GM12872 (cell line): Measurements from ENCODE around the gene ZNF555.

Experiments
- TF ChIP-seq, protein P1 (sequence below): IDR thresholded peaks from 3 replicates; pipeline ENCODE4 v1.5.1; 2011; ENCODE audit warnings: low read depth, mild to moderate bottlenecking, low read length, moderate library complexity; ENCODE audit not compliant: insufficient read depth

ZNF555 gene

DNA sequence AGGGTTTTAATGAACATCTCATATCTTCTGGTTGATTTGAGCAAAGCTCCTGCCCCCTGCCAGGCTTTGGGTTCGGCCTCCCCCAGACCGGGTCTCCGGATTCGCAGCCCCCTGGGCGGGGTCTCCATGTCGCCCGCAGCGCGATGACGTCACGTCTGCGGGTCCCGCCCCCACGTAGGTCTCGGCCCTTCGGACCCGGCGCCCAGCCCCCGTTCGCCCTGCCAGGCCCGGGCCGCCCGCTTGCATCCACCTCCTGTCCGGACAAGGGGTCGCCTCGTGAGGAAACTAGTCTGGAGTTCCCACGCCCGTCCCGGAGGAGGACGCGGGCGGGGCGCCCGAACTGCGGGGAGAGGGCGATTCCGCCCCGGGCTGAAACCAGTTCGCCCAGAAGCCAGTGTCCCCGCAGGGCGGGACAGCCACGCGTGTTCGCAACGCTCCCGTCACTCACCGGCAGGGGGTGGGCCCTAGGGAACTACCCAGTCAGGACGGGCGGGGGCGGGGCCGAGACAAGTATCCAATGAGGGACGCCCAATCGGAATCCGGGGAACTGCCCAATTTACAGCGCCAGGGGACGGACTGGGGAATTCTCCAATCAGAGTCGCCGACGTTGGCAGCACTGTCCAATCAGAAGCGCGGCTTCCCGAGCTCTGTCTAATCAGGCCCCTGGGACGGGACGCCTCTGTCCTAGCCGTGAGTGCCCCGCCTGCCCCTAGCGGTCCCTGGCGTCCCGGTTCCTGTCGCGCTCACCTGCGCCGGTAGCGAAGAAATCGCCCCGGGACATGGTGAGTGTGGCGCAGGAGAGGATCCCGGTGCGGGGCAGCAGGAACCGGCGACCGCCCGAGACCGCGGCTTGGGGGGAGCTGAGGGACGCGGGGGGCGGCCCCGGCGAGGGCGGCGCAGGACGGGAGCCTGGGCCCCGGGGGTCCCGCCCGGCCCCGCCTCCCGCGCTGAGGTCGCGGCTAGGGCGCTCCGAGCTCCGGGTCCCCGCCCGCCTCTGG lies at the start of gene ZNF555:
Gene ZNF555 (plus strand): TSS at position 682 of the 998 bp plus-strand sequence. CDS start 98 bp downstream, at position 780.
- TF ChIP-seq, protein P1, sequence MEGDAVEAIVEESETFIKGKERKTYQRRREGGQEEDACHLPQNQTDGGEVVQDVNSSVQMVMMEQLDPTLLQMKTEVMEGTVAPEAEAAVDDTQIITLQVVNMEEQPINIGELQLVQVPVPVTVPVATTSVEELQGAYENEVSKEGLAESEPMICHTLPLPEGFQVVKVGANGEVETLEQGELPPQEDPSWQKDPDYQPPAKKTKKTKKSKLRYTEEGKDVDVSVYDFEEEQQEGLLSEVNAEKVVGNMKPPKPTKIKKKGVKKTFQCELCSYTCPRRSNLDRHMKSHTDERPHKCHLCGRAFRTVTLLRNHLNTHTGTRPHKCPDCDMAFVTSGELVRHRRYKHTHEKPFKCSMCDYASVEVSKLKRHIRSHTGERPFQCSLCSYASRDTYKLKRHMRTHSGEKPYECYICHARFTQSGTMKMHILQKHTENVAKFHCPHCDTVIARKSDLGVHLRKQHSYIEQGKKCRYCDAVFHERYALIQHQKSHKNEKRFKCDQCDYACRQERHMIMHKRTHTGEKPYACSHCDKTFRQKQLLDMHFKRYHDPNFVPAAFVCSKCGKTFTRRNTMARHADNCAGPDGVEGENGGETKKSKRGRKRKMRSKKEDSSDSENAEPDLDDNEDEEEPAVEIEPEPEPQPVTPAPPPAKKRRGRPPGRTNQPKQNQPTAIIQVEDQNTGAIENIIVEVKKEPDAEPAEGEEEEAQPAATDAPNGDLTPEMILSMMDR, result peak; percentile 55

DNA sequence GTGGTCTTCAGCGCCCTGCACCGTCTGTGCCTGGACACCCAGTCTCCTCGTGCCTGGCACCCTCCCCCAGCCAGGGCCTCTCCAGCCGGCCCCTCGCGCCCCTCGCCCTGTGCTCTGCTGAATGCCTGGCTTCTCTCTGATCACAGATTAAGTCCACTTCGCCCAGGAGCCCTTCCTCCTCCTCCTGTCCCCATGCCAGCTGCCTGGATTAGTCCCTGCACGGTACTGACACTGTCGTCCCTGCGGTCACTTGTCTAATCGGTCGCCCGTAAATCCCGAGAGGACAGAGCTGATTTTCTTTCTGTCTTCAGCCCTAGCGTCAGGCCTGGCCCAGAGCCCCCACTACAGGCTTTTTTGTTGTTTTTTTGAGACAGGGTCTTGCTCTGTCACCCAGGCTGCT lies 49.4 kb upstream of the ZNF555 start:
- TF ChIP-seq, protein P1, result no peak

DNA sequence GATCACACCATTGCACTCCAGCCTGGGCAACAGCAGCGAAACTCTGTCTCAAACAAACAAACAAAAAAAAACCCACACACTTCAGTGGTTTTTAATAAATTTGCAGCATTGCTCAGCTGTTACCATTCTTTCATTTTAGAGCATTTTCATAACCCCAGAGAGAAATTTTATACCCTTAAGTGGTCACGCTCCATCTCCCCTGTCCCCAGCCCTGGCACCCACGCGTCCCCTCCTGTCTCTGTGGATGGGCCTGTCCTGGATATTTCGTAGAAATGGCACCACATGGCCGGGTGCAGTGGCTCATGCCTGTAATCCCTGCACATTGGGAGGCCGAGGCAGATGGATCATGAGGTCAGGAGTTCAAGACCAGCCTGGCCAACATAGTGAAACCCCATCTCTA lies 48.1 kb upstream of the ZNF555 start:
- TF ChIP-seq, protein P1, result no peak

DNA sequence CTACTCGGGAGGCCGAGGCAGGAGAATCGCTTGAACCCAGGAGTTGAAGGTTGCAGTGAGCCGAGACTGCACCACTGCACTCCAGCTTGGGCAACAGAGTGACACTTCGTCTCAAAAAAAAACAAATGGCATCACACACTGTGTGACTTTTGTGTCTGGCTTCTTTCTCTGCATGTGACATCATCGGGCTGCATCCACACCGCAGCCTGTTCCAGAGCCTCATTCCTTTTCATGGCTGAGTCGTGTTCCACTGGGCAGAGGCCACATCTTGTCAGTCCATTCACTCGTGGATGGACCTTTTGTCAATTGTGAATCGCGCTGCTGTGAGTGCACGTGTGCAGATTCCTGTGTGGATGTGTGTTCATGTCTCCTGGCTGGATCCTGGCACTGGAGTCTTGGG lies 47.7 kb upstream of the ZNF555 start:
- TF ChIP-seq, protein P1, result no peak

DNA sequence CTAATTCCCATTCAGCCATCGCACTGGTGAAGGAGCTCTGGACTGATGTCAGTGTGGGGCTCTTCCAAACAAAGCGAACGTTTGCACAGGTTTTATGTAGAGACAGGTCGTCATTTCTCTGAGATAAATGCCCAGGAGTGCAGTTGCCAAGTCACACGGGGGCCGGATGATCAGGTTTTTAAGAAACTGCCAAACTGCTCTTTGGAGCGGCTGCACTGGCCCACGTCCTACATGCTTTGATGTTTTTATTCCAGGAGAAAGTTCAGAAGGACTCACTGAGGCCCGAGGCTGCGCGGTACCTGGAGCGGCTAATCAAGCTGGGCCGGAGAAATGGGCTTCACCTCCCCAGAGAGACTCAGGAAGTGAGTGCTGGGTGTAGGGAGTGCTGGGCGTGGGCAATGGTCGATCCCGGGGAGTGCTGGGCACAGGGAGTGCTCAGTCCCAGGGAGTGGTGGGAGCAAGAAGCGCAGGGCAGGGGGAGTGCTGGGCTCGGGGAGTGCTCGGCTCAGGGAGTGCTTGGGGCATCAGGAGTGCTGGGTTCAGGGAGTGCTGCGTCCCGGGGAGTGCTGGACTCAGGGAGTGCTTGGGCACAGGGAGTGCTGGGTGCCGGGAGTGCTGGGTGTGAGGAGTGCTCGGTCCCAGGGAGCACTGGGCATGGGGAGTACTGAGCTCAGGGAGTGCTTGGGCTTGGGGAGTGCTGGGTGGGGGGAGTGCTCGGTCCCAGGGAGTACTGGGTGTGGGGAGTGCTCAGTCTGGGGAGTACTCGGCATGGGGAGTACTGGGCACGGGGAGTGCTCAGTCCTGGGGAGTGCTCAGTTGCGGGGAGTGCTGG lies 45.2 kb upstream of the ZNF555 start:
- TF ChIP-seq, protein P1, result no peak

DNA sequence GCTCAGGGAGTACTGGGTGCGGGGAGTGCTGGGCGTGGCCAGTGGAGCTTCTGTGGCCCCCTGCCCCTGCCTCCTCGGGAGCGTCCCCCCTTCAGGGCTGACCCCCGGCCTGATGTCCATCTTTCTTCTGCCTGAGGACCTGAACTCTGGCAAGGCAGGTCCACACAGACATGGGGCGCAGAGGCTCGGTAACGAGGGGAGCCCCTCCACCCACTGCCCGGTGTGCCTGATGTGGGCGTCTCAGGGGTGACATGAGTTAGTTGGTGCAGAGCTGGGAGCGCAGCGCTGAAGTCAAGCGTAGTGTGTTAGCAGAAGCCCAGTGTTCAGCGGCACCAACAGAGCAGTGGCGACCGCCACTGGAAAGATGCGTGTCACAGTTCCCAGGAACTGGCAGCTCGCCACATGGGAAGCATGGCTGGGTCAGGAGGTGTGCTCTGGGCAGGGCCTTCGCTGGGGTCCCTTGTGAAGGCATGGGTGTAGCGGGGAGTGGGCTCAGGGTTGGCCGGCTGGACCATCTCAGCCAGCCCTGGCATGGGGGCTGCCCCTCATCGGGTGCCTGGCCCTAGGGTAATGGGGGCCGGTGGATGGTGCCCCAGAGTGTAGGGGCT lies 44.5 kb upstream of the ZNF555 start:
- TF ChIP-seq, protein P1, result no peak

DNA sequence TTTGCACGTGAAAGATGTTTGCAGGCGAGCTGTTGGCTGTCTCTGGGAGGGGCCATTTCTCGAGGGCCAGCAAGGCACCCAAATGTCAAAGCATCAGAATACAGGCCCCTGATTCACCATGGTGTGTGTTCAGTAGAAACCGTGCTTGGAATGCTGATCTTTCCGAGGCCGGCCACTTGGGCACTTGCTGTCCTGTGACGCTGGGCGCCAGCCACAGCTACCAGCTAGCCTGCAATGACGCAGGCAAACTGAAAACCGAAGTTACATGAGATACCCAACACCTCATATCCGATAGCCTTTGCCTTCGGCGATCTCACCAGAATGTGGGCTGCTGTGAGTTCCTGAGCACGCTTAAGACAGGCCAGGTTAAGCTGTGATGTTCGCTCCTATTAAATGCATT lies 44.0 kb upstream of the ZNF555 start:
- TF ChIP-seq, protein P1, result no peak
